Measurements from ENCODE around the gene ZNF564.

The ZNF564 gene

DNA sequence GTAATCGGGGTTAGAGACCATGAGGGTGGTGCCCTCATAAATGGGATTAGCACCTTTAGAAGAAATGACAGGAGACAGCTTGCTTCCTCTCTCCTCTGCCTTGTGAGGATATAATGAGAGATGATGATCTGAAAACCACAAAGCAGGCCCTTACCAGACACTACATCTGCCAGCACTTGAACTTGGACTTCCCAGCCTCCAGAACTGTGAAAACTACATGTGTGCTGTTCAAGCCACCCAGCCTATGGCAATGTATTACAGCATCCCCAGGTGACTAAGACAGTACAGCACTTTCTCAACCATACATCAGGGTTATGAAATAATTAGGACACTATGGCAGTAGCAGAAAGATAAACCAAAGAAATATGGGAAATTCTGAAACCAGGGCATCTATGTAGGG, 7.4 kb downstream of the ZNF564 start:
- H4K91ac ChIP-seq (ENCODE audit: low read depth, low read length, poor library complexity), result no peak overlapping the region
- H4K8ac ChIP-seq (ENCODE audit: low read depth, low read length), result no peak overlapping the region
- peaks cover 9 to 72% of the 10 kb centered on the region in 2 donors for H3K36me3 ChIP-seq (replicated peaks in 1 of 2; ENCODE audit: control insufficient read depth in 2 of 2, insufficient read depth in 2 of 2, low read length in 2 of 2)
- no peak overlapping the region for H2BK5ac ChIP-seq (ENCODE audit: low read length)
- no peaks in the 10 kb centered on the region for H3K79me1 ChIP-seq (ENCODE audit: low read depth, low read length)
- H3K4me1 ChIP-seq (ENCODE audit: control insufficient read depth in 2 of 2, insufficient read depth in 1 of 2, low read depth in 1 of 2, low read length in 2 of 2), result no peaks in the 10 kb centered on the region
- no peak for DNase-seq (ENCODE audit: low spot score)
- WGBS, 2 donors (ENCODE audit: extremely low coverage in 2 of 2, insufficient read length in 2 of 2, insufficient replicate concordance in 1 of 2), result no CpG with 5 or more reads among the region's 1 CpG
- H3K9me3 ChIP-seq (replicated peaks in 1 of 2; ENCODE audit: control insufficient read depth in 2 of 2, insufficient read depth in 1 of 2, low read depth in 1 of 2, low read length in 2 of 2), result peaks cover 20 to 72% of the 10 kb centered on the region in 2 donors
- no peak overlapping the region for H2BK12ac ChIP-seq (ENCODE audit: low read length)
- no peak overlapping the region for H2BK120ac ChIP-seq (ENCODE audit: low read depth, low read length)
- H2AK5ac ChIP-seq (ENCODE audit: low read depth, low read length), result no peak overlapping the region
- H3K4ac ChIP-seq (ENCODE audit: low read length), result no peak overlapping the region
- no peaks in the 10 kb centered on the region for H3K27me3 ChIP-seq (ENCODE audit: control insufficient read depth in 3 of 3, insufficient read depth in 3 of 3, low read depth in 1 of 3, low read length in 3 of 3)
- no peak overlapping the region for H3K4me3 ChIP-seq (ENCODE audit: low read length in 2 of 2)
- H3K18ac ChIP-seq (ENCODE audit: low read length), result no peak overlapping the region
- no peak overlapping the region for H3K9ac ChIP-seq (ENCODE audit: low read depth, low read length, poor library complexity)
- no peak overlapping the region for H2BK15ac ChIP-seq (ENCODE audit: low read length)
- H3K14ac ChIP-seq (ENCODE audit: low read length), result no peak overlapping the region
- H3K27ac ChIP-seq (replicated peaks; ENCODE audit: low read length), result no peak overlapping the region
- no peak overlapping the region for H3K23ac ChIP-seq (ENCODE audit: low read depth, low read length, poor library complexity)
- H3K4me2 ChIP-seq (ENCODE audit: insufficient read depth, low read length, poor library complexity, severe bottlenecking), result no peak overlapping the region
- H2AFZ ChIP-seq (ENCODE audit: low read length), result no peak overlapping the region

DNA sequence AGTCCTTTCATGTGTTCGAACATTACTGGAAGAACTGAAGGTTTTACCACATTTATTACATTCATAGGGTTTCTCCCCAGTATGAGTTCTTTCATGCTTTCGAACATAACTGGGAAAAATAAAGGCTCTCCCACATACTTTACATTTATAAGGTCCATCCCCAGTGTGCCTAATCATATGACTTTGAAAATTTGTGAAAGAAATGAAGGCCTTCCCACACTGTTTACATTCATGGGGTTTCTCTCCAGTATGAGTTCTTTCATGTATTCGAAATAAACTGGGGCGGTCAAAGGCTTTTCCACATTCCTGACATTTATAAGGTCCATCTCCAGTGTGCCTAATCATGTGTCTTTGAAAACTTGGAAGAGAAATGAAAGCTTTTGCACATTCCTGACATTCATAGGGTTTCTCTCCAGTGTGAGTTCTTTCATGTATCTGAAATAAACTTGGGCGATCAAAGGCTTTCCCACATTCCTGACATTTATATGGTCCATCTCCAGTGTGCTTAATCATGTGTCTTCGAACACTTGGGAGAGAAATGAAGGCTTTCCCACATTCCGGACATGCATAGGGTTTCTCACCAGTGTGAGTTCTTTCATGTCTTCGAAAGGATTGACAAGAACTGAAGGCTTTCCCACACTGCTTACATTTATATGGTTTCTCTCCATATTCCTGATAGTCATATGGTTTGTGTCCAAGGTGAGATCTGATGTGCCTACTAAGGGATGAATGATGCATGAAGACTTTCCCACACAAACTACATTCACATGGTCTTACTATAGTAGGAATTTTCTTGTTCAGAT, 24.0 kb downstream of the ZNF564 start:
- H3K4me3 ChIP-seq (ENCODE audit: low read length in 2 of 2), result no peak overlapping the region
- no peak overlapping the region for H2BK15ac ChIP-seq (ENCODE audit: low read length)
- no peak overlapping the region for H2AFZ ChIP-seq (ENCODE audit: low read length)
- no peak overlapping the region for H2BK12ac ChIP-seq (ENCODE audit: low read length)
- no peak overlapping the region for H3K14ac ChIP-seq (ENCODE audit: low read length)
- H2BK120ac ChIP-seq (ENCODE audit: low read depth, low read length), result no peak overlapping the region
- H3K4ac ChIP-seq (ENCODE audit: low read length), result no peak overlapping the region
- H3K27ac ChIP-seq (replicated peaks; ENCODE audit: low read length), result no peak overlapping the region
- no peak overlapping the region for H3K23ac ChIP-seq (ENCODE audit: low read depth, low read length, poor library complexity)
- H2BK5ac ChIP-seq (ENCODE audit: low read length), result no peak overlapping the region
- H3K9me3 ChIP-seq (replicated peaks in 1 of 2; ENCODE audit: control insufficient read depth in 2 of 2, insufficient read depth in 1 of 2, low read depth in 1 of 2, low read length in 2 of 2), result peaks cover 45 to 97% of the 10 kb centered on the region in 2 donors
- no peak for DNase-seq (ENCODE audit: low spot score)
- no peaks in the 10 kb centered on the region for H3K27me3 ChIP-seq (ENCODE audit: control insufficient read depth in 3 of 3, insufficient read depth in 3 of 3, low read depth in 1 of 3, low read length in 3 of 3)
- H3K4me2 ChIP-seq (ENCODE audit: insufficient read depth, low read length, poor library complexity, severe bottlenecking), result no peak overlapping the region
- no peaks in the 10 kb centered on the region for H3K4me1 ChIP-seq (ENCODE audit: control insufficient read depth in 2 of 2, insufficient read depth in 1 of 2, low read depth in 1 of 2, low read length in 2 of 2)
- H3K36me3 ChIP-seq (replicated peaks in 1 of 2; ENCODE audit: control insufficient read depth in 2 of 2, insufficient read depth in 2 of 2, low read length in 2 of 2), result peaks cover 34 to 90% of the 10 kb centered on the region in 2 donors
- no CpG with 5 or more reads among the region's 8 CpGs for WGBS, 2 donors (ENCODE audit: extremely low coverage in 2 of 2, insufficient read length in 2 of 2, insufficient replicate concordance in 1 of 2)
- no peak overlapping the region for H3K18ac ChIP-seq (ENCODE audit: low read length)
- H3K79me1 ChIP-seq (ENCODE audit: low read depth, low read length), result peaks cover 1% of the 10 kb centered on the region
- no peak overlapping the region for H4K91ac ChIP-seq (ENCODE audit: low read depth, low read length, poor library complexity)
- H4K8ac ChIP-seq (ENCODE audit: low read depth, low read length), result no peak overlapping the region
- H2AK5ac ChIP-seq (ENCODE audit: low read depth, low read length), result no peak overlapping the region
- no peak overlapping the region for H3K9ac ChIP-seq (ENCODE audit: low read depth, low read length, poor library complexity)

GRCh38 chr19:12526542-12526941, 24.7 kb downstream of the ZNF564 start:
- Histone ChIP-seq H2BK15ac (ENCODE audit: low read length) (no peak overlapping the region), H2BK120ac (ENCODE audit: low read depth, low read length) (no peak overlapping the region), H3K36me3 (replicated peaks in 1 of 2; ENCODE audit: control insufficient read depth in 2 of 2, insufficient read depth in 2 of 2, low read length in 2 of 2) (peaks cover 34 to 91% of the 10 kb centered on the region in 2 donors), H3K4ac (ENCODE audit: low read length) (no peak overlapping the region), H3K4me2 (ENCODE audit: insufficient read depth, low read length, poor library complexity, severe bottlenecking) (no peak overlapping the region), H2AK5ac (ENCODE audit: low read depth, low read length) (no peak overlapping the region), H4K91ac (ENCODE audit: low read depth, low read length, poor library complexity) (no peak overlapping the region), H2BK5ac (ENCODE audit: low read length) (no peak overlapping the region), H3K79me1 (ENCODE audit: low read depth, low read length) (peaks cover 1% of the 10 kb centered on the region), H2AFZ (ENCODE audit: low read length) (no peak overlapping the region), H3K23ac (ENCODE audit: low read depth, low read length, poor library complexity) (no peak overlapping the region), H3K18ac (ENCODE audit: low read length) (no peak overlapping the region), H3K27ac (replicated peaks; ENCODE audit: low read length) (no peak overlapping the region), H4K8ac (ENCODE audit: low read depth, low read length) (no peak overlapping the region), H3K14ac (ENCODE audit: low read length) (no peak overlapping the region), H2BK12ac (ENCODE audit: low read length) (no peak overlapping the region), H3K9ac (ENCODE audit: low read depth, low read length, poor library complexity) (no peak overlapping the region), H3K4me3 (ENCODE audit: low read length in 2 of 2) (no peak overlapping the region), H3K9me3 (replicated peaks in 1 of 2; ENCODE audit: control insufficient read depth in 2 of 2, insufficient read depth in 1 of 2, low read depth in 1 of 2, low read length in 2 of 2) (peaks cover 49 to 99% of the 10 kb centered on the region in 2 donors), H3K4me1 (ENCODE audit: control insufficient read depth in 2 of 2, insufficient read depth in 1 of 2, low read depth in 1 of 2, low read length in 2 of 2) (no peaks in the 10 kb centered on the region), H3K27me3 (ENCODE audit: control insufficient read depth in 3 of 3, insufficient read depth in 3 of 3, low read depth in 1 of 3, low read length in 3 of 3) (no peaks in the 10 kb centered on the region)
- no CpG with 5 or more reads among the region's 4 CpGs for WGBS, 2 donors (ENCODE audit: extremely low coverage in 2 of 2, insufficient read length in 2 of 2, insufficient replicate concordance in 1 of 2)
- DNase-seq (ENCODE audit: low spot score), result no peak

DNA sequence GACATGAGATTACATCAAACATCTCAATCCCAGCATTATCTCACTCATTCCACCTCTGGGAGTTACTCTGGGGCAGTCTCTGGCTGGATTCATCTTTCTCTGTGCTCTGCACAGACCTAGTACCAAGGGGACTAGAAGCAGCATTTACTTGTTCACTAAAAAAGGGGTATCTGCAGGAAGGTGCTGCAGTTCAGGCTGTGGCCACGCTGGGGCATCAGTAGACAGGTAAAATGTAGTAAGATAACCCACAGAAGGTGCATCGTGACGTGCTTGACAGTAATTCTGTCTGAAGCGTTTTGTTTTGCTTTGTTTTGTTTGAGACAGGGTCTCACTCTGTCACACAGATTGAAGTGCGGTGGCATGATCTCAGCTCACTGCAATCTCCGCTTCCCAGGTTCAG, 29.3 kb downstream of the ZNF564 start:
- Histone ChIP-seq H4K8ac (ENCODE audit: low read depth, low read length) (no peak overlapping the region), H3K18ac (ENCODE audit: low read length) (no peak overlapping the region), H2AK5ac (ENCODE audit: low read depth, low read length) (no peak overlapping the region), H3K23ac (ENCODE audit: low read depth, low read length, poor library complexity) (no peak overlapping the region), H3K9me3 (replicated peaks in 1 of 2; ENCODE audit: control insufficient read depth in 2 of 2, insufficient read depth in 1 of 2, low read depth in 1 of 2, low read length in 2 of 2) (peaks cover 30 to 87% of the 10 kb centered on the region in 2 donors), H3K36me3 (replicated peaks in 1 of 2; ENCODE audit: control insufficient read depth in 2 of 2, insufficient read depth in 2 of 2, low read length in 2 of 2) (peaks cover 22 to 56% of the 10 kb centered on the region in 2 donors), H3K14ac (ENCODE audit: low read length) (no peak overlapping the region), H3K27ac (replicated peaks; ENCODE audit: low read length) (no peak overlapping the region), H2BK5ac (ENCODE audit: low read length) (no peak overlapping the region), H2BK120ac (ENCODE audit: low read depth, low read length) (no peak overlapping the region), H3K4me3 (ENCODE audit: low read length in 2 of 2) (no peak overlapping the region), H3K27me3 (ENCODE audit: control insufficient read depth in 3 of 3, insufficient read depth in 3 of 3, low read depth in 1 of 3, low read length in 3 of 3) (no peaks in the 10 kb centered on the region), H2BK15ac (ENCODE audit: low read length) (no peak overlapping the region), H3K9ac (ENCODE audit: low read depth, low read length, poor library complexity) (no peak overlapping the region), H2BK12ac (ENCODE audit: low read length) (no peak overlapping the region), H3K79me1 (ENCODE audit: low read depth, low read length) (no peaks in the 10 kb centered on the region), H3K4ac (ENCODE audit: low read length) (no peak overlapping the region), H3K4me2 (ENCODE audit: insufficient read depth, low read length, poor library complexity, severe bottlenecking) (no peak overlapping the region), H2AFZ (ENCODE audit: low read length) (no peak overlapping the region), H4K91ac (ENCODE audit: low read depth, low read length, poor library complexity) (no peak overlapping the region), H3K4me1 (ENCODE audit: control insufficient read depth in 2 of 2, insufficient read depth in 1 of 2, low read depth in 1 of 2, low read length in 2 of 2) (no peaks in the 10 kb centered on the region)
- DNase-seq (ENCODE audit: low spot score), result no peak
- WGBS, 2 donors (ENCODE audit: extremely low coverage in 2 of 2, insufficient read length in 2 of 2, insufficient replicate concordance in 1 of 2), result no CpG with 5 or more reads among the region's 6 CpGs

Data from neuronal stem cell (in vitro differentiated cells).